Activated T-cell treated with anti-CD3 and anti-CD28 coated beads for 4 hours (primary cell): ENCODE data around the gene SHC1.

Source experiments
- DNase-seq: peaks from one replicate; pipeline ENCODE4 v3.0.0-alpha.2; 2020

Gene SHC1

GRCh38 chr1:154973344-154974101 is 3.0 kb upstream of the SHC1 start:
- DNase-seq: peak; percentile 91

DNA sequence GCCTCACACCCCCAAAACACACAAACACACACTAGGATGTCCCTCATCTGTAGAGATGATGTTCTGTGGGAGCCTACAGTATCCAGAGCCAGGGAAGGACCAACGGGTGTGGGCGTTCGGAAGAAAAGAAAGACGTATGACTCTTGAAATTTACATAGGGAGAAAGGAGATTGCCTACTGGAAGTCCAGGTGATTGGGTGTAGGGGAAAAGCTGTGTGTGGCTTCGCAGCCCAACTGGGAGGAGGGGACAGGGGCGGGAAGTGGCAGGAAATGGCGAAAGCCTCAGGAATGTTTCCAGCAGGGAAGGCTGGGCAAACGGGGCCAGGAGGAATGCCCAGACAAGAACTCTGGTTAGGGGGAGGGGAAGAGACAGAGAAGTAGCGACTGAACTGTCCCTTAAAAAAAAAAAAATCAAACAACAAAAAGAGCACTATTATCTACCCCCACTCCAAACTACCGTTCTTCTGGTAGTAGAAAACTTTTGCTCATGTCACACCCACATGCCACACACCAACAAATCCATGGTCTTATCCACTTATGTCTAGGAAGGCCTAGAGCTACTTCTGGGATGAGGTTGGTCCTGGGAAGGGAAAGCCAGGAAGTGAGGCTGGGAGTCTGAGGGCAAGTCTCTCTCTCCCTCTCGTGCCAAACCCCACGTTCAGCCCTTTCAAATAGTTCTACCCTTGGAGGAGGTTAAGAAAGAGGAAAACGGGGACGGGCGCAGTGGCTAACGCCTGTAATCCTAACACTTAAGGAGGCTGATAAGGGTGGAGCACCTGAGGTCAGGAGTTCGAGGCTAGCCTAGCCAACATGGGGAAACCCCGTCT is 2.2 kb upstream of the SHC1 start:
- no peak for DNase-seq

- DNase-seq: no peak
Observed at GRCh38 chr1:154972213-154972516, 1.6 kb upstream of the SHC1 start.

GRCh38 chr1:154971341-154971998 is 923 bp upstream of the SHC1 start:
- no peak for DNase-seq

- no peak for DNase-seq
Observed at GRCh38 chr1:154969860-154970452, 591 bp downstream of the SHC1 start.

- no peak for DNase-seq
Observed at GRCh38 chr1:154969246-154969645, 1.3 kb downstream of the SHC1 start.

- no peak for DNase-seq
Observed at GRCh38 chr1:154968731-154969130, 1.8 kb downstream of the SHC1 start.

DNA sequence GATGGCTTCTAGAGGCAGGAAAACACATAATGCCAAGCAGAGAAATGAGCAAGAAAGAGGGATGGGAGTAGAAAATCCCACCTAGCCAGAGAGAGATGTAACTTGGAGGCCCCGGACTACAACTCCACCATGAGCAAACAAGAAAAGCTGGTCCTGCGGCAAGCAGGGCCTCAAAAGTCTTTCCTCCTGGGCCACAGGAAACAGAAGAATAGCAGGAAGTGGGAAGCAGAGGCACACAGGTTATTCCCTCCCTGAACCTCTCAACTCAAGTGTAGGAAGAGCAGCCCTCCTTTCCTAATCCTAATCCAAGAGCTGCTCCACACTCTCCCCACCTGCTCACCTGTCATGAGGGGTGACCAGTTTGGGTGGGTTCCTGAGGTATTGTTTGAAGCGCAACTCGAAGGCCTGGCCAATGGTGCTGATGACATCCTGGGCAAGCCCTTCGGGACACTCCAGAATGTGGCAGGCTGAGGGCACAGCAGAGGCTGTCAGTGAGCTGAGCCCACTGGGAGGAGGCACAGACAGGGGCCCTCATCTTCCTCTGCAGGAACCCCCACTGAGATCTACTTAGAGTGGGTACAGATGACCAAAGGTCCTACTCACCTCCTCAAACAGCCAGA is 3.1 kb downstream of the SHC1 start:
- DNase-seq: no peak

GRCh38 chr1:154966111-154966510 is 4.4 kb downstream of the SHC1 start:
- no peak for DNase-seq

GRCh38 chr1:154964359-154964758 is 6.2 kb downstream of the SHC1 start:
- DNase-seq: no peak

GRCh38 chr1:154963643-154964042 is 6.9 kb downstream of the SHC1 start:
- no peak for DNase-seq

DNA sequence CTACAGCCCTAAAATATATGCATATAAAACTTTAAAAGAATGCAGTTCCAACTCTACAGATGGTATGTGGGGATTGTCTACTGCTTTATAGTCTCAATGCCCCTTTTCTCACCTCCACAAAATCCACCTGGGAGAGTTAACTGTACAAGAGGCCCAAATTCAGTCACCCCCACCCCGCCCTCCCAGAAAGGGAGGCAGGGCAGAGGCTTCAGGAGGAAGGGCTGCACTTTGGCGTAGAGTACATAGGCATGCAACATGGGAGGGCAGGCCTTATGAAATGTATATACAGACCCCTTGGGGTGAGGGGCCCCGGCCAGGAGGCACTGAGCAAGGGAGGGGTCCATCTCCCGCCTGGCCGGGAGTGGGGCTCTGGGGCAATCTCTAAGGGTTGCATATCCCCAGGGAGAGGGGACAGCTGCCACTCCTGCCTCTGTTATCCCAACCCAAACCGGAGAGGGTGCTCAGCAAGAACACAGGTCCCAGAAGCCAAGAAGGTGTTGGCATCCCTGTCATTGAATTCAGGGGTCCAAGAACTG is 7.7 kb downstream of the SHC1 start:
- no peak for DNase-seq

GRCh38 chr1:154962156-154962749 is 8.3 kb downstream of the SHC1 start:
- DNase-seq: no peak

DNA sequence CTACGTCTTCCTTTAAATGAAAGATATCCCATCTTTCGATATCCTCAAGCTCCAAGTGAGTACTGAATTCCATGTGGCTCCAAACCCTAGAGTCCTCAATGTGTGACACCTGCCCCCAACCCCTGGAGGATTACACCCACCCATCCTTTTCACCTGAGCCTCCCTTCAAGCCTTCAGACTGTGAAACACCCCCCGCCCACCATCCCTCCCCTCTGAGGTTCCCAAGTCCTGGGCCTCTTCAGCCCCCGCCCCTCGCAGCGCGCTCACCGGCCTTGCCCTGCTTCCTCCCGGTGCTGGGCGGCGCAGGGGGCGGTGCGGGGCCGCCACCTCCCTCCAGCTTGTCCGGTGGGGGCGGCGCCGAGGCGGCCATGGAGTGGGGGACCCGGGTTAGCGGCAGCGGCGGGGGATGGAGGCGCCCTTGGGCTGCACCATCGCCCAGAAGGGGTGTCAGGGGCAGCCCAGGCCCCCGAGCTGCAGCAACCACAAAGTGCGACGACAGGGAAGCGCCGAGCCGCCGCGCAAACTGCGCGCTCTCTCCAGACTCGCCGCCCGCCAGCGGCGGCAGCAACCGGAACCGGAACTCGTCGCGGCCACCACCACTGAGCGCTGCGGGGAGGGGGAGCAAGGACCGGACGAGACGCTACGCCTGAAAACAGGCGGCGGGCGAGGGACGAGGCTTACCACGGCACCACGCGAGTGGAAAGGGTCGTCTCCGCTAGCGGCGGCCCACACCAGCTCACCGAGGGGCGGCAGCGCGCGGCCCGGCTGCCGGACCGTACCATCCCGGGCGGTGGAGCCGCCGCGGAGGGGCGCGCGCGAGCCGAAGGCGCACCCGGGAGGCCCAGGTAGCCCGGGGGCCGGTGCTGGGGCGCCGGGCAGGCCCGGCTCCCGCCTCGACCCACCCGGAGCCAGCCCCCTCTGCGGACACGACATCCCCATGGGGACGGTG is 9.1 kb downstream of the SHC1 start, which contains the start of gene PYGO2:
PYGO2 (minus strand) TSS at position 576 of the 949 bp plus-strand sequence; CDS start at position 370, 206 bp downstream.
- peak; percentile 61 for DNase-seq

DNA sequence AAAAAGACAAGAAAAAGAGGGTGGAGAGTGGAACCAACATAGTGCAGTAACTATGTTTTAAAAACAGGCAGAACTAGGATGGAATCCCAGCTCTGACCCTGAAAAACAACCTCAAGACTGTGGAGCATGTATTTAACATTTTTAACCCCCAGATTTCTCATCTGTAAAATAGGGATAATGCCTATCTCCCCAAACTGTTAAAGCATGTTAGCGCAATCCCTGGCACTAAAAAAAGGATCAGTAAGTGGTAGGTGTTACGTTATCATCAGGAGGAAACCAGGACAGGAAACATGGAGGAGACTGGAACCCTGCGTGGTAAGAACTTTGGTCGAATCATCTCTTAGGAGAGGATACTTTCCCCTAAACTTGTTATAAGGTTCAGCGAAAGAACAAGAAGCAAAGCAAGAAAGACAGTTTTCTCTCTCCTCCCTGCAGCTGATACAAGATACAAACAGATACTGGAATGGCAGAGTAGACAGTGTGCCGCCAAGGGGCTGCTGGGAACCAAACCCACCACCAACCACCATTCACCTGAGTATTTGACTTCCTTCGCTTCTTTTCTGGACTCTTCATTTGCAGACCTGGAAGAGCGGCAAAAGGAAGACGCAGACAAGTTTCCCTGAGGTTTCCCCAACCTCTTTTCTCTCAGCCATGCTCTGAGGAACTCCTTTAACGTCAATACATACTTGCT is 10.0 kb downstream of the SHC1 start:
- no peak for DNase-seq

GRCh38 chr1:154959426-154959780 is 11.1 kb downstream of the SHC1 start:
- DNase-seq: no peak

DNA sequence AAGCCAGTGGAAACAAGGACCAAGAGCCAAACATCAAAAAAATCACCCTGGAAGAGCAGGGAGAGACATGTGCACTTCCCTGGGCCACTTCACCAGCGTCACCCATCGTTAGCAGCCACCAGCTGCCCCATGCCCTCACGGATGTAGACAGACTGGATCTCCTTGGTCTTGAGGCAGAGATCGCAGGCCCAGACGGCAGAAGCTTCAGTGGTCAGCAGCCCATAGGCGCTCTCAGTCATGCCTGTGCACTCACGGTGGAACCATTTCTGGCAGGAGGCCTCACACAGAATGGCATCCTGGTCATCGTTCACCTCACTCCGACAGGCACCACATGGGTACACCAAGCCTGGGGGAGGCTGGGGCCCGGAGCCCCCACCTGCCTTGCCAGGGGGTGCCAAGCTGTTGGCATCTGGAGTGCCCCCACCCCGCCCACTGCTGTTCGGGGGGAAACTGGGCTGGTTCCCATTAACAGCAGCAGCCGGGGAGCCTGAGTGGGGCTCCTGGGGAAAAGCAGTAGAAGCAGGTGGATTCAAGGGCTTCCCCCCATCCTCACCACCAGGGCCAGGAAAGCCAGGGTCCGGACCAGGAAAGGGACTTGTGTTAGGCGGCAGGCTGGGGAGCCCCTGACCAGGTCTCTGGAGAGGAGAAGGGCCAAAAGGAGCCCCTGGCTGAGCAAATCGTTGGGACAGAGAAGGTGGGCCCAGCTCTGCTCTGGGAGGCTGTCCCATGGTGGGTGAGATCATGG is 11.7 kb downstream of the SHC1 start:
- no peak for DNase-seq

DNA sequence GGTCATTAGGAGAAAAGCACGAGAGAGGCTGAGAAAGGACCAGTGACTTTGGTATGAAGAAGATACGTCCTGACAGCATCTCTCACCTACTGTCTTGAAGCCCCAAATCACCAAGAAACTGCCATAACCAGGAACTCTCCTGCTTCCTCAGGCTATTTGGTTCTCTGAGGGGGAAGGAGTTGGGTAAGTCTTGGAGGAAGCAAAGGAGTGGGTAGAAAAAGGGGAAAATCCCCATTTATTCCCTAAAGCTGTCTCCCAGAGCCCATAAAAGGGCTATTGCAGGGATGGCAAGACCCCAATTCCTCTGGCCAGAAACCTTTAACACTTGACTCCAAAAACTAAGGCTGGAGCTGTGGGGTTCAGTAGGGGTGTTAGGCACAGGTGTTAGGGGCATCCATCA is 12.5 kb downstream of the SHC1 start:
- DNase-seq: no peak

GRCh38 chr1:154957091-154957657 is 13.4 kb downstream of the SHC1 start:
- DNase-seq: no peak
